Measurements from ENCODE around the gene LAIR1.

Gene LAIR1

GRCh38 chr19:54329476-54330165 is 35.1 kb downstream of the LAIR1 start:
- no peak for TF ChIP-seq CTCF (IDR thresholded peaks at IDR 0.05)

DNA sequence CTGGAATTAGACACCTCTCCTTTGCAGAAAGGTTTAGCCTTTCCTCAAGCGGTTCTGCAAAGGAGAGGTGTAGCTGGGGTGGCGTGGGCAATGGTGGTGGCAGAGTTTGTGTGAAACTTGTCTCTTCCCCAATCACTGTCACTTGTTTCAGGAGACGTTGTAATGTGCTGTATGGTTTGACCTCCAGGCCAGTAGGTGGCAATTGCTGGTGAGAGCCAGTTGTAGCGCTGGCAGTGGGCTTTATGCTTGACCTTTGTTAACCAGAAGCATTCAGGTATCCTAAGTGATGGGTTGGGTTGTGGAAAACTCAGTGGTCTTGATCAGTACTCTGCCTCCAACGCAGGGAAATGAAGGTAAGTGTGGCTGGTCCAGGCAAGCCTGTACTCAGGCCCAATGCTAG is 39.1 kb downstream of the LAIR1 start:
- TF ChIP-seq CTCF (IDR thresholded peaks at IDR 0.05) = no peak

DNA sequence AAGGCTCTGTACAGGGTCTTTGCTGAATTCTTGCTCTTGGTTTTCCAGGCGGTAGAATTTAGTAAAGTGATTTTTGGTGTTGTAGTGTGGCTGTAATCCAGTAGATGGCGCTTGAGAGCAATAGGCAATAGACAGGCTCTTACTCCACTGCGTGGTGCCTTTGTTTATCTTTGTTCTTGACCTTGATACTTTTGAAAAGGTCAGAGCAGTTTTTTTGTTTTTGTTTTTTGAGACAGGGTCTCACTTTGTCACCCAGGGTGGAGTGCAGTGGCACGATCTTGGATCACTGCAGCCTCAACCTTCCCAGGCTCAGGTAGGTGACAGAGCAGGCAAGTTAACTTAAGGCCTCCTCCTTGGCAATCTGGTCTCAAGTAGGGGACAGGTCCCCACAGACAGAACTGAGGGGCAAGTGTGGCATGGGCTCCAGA is 39.5 kb downstream of the LAIR1 start:
- peak; percentile 89 for TF ChIP-seq CTCF (IDR thresholded peaks at IDR 0.05)

- TF ChIP-seq CTCF (IDR thresholded peaks at IDR 0.05) = no peak
Observed at GRCh38 chr19:54324071-54324470, 40.7 kb downstream of the LAIR1 start.

DNA sequence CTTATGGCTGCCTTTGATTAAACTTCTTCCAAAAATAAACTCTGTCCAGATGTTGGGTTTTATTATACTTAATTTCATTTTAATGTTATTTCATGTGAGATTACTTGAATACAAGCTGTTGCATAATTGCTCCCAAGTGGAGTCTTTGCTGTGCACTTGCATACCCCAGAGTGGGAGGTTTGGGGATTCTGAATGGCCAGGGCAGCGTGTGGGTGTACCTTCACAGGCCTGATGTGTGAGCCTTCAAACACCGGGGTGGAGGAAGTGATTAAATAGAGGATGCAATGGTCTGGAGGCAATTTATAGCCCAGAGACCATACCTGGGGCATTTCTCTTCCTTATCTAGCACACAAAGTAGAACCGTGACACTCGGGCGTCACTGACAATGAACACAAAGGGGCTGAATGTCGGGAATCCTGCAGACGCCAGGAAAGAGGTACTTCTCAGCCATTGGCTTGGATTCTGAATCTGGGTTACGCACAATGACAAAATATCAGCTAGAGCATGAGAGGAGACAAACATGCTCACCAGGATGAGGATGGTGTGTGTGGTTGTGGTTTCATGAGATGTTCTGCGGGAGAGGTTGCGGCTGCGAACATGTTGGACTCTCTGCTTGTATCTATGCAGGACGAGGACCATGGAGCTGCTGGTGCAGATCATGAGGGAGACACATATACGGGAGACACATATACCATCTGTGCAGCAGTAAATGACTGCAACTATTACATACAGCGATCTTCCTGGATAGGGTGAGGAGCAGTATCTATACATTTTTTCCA is 44.6 kb downstream of the LAIR1 start:
- no peak for TF ChIP-seq CTCF (IDR thresholded peaks at IDR 0.05)

DNA sequence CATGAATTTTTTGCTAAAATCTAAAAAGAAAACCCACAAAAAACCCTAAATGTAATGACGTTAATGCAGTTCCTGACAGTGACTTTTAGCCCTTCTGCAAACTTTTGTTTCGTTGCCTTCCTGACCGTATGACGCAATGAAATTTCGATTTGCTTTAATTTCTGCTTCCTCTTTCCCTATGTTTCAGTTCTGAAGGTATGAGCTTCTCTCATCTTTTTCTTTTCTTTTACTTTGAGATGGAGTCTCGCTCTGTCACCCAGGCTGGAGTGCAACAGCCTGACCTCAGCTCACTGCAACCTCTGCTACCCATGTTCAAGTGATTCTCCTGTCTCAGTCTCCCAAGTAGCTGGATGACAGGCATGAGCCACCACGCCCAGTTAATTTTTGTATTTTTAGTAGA is 45.7 kb downstream of the LAIR1 start:
- no peak for TF ChIP-seq CTCF (IDR thresholded peaks at IDR 0.05)

GRCh38 chr19:54317965-54318240 is 46.8 kb downstream of the LAIR1 start:
- TF ChIP-seq CTCF (IDR thresholded peaks at IDR 0.05) = no peak

Measured in LNCAP (cell line).